Stimulated activated CD4-positive, alpha-beta T cell treated with anti-CD3 and anti-CD28 coated beads, Interleukin-1b, Interleukin-23, amount 100 ng/mL, for 24 hours (primary cell): ENCODE results near the gene EIF4A3.

ENCODE experiments used
- DNase-seq, 4 experiments: peaks; one replicate each; pipeline ENCODE4 v3.0.0-alpha.2; 2020; ENCODE audit warnings: low read depth in 4 of 4, low spot score in 1 of 4

Gene EIF4A3

GRCh38 chr17:80147035-80147822 lies at the start of gene EIF4A3:
Gene EIF4A3, minus strand, starts transcription at chr17:80147128. Its CDS starts 167 bp downstream, at chr17:80146961.
- DNase-seq = peak; percentile 83 to 96 (median 88)

- no peak for DNase-seq
These were observed 49.7 kb upstream of the EIF4A3 start for GRCh38 chr17:80196652-80197051.

- peak; percentile 28 to 42 (median 34) for DNase-seq
These were observed 49.0 kb upstream of the EIF4A3 start for GRCh38 chr17:80195671-80196529.

- no peak for DNase-seq
These were observed 48.2 kb upstream of the EIF4A3 start for GRCh38 chr17:80195141-80195540.

GRCh38 chr17:80191865-80192661 lies 45.1 kb upstream of the EIF4A3 start:
- no peak for DNase-seq

GRCh38 chr17:80191192-80191591 lies 44.3 kb upstream of the EIF4A3 start:
- no peak for DNase-seq

- no peak for DNase-seq
These were observed 43.8 kb upstream of the EIF4A3 start for GRCh38 chr17:80190716-80191115.

- no peak for DNase-seq
These were observed 42.7 kb upstream of the EIF4A3 start for GRCh38 chr17:80189611-80190010.

- no peak for DNase-seq
These were observed 40.6 kb upstream of the EIF4A3 start for GRCh38 chr17:80187515-80187941.

GRCh38 chr17:80187090-80187489 lies 40.2 kb upstream of the EIF4A3 start:
- DNase-seq = no peak

GRCh38 chr17:80185968-80186367 lies 39.0 kb upstream of the EIF4A3 start:
- no peak for DNase-seq

- DNase-seq = no peak
These were observed 37.4 kb upstream of the EIF4A3 start for GRCh38 chr17:80184423-80184714.

- no peak for DNase-seq
These were observed 36.9 kb upstream of the EIF4A3 start for GRCh38 chr17:80183581-80184422.

GRCh38 chr17:80182845-80183223 lies 35.9 kb upstream of the EIF4A3 start:
- DNase-seq = no peak

- no peak for DNase-seq
These were observed 35.4 kb upstream of the EIF4A3 start for GRCh38 chr17:80182118-80182844.

- no peak for DNase-seq
These were observed 34.5 kb upstream of the EIF4A3 start for GRCh38 chr17:80181431-80181830.

- no peak for DNase-seq
These were observed 33.3 kb upstream of the EIF4A3 start for GRCh38 chr17:80180192-80180591.

- DNase-seq = no peak
These were observed 31.2 kb upstream of the EIF4A3 start for GRCh38 chr17:80177986-80178595.

GRCh38 chr17:80176757-80177156 lies 29.8 kb upstream of the EIF4A3 start:
- no peak for DNase-seq

GRCh38 chr17:80173916-80174315 lies 27.0 kb upstream of the EIF4A3 start:
- no peak for DNase-seq
